Measurements from ENCODE around the gene TBC1D4. TPM values are rescaled to one million over a fixed set of nuclear protein-coding genes. Genes with fewer than 3 reads are reported as not detected.

Gene TBC1D4
- total RNA-seq, 4 donors from 2014 or later: 14.9 to 20.8 (median 16.6) TPM

- no peak for TF ChIP-seq POLR2A (IDR thresholded peaks at IDR 0.05)
- TF ChIP-seq CTCF (IDR thresholded peaks at IDR 0.05): no peak
- H3K9me3 ChIP-seq: no peaks in the 10 kb centered on the region
- no peaks in the 10 kb centered on the region for H3K27me3 ChIP-seq
- intact Hi-C loops (cut with DNase I): no loop called here
- peak overlapping the region in 1 of 4 donors; percentile 23 for H3K27ac ChIP-seq
- H3K4me3 ChIP-seq: no peak overlapping the region
- WGBS, 2 donors: 71 to 81% methylated on average over 9 of the region's 9 CpGs
- no peak for DNase-seq
- H3K36me3 ChIP-seq: no peaks in the 10 kb centered on the region
- peaks cover 0 to 4% (median 0%) of the 10 kb centered on the region in 3 donors for H3K4me1 ChIP-seq
These were observed 75.8 kb downstream of the TBC1D4 start for GRCh38 chr13:75405976-75406703.

GRCh38 chr13:75404726-75405125 lies 77.2 kb downstream of the TBC1D4 start:
- WGBS, 2 donors: 62 to 63% methylated on average over 1 of the region's 1 CpG
- Histone ChIP-seq H3K4me3 (no peak overlapping the region), H3K9me3 (peaks cover 0 to under 1% (median 0%) of the 10 kb centered on the region in 3 donors), H3K27ac (no peak overlapping the region), H3K36me3 (no peaks in the 10 kb centered on the region), H3K27me3 (no peaks in the 10 kb centered on the region), H3K4me1 (peaks cover 0 to 4% (median 0%) of the 10 kb centered on the region in 3 donors)
- TF ChIP-seq CTCF (IDR thresholded peaks at IDR 0.05): no peak
- no peak for TF ChIP-seq POLR2A (IDR thresholded peaks at IDR 0.05)
- DNase-seq: no peak
- intact Hi-C loops (cut with DNase I): no loop called here

GRCh38 chr13:75402787-75403186 lies 79.2 kb downstream of the TBC1D4 start:
- Histone ChIP-seq H3K4me1 (peaks cover 0 to 4% (median 0%) of the 10 kb centered on the region in 3 donors), H3K4me3 (no peak overlapping the region), H3K27ac (no peak overlapping the region), H3K27me3 (no peaks in the 10 kb centered on the region), H3K9me3 (peaks cover 0 to 10% (median 6%) of the 10 kb centered on the region in 3 donors), H3K36me3 (no peaks in the 10 kb centered on the region)
- no peak for TF ChIP-seq POLR2A (IDR thresholded peaks at IDR 0.05)
- TF ChIP-seq CTCF (IDR thresholded peaks at IDR 0.05): no peak
- intact Hi-C loops (cut with DNase I): no loop called here
- WGBS, 2 donors: 23 to 51% methylated on average over 2 of the region's 2 CpGs
- no peak for DNase-seq

- peaks cover 0 to 4% (median 0%) of the 10 kb centered on the region in 3 donors for H3K4me1 ChIP-seq
- H3K9me3 ChIP-seq: peaks cover 0 to 10% (median 6%) of the 10 kb centered on the region in 3 donors
- intact Hi-C loops (cut with DNase I): no loop called here
- 100% methylated on average over 1 of the region's 1 CpG for WGBS, 2 donors
- DNase-seq: no peak
- no peak overlapping the region for H3K27ac ChIP-seq
- no peaks in the 10 kb centered on the region for H3K36me3 ChIP-seq
- H3K4me3 ChIP-seq: no peak overlapping the region
- H3K27me3 ChIP-seq: no peaks in the 10 kb centered on the region
- TF ChIP-seq POLR2A (IDR thresholded peaks at IDR 0.05) (no peak), CTCF (IDR thresholded peaks at IDR 0.05) (no peak)
These were observed 81.2 kb downstream of the TBC1D4 start for GRCh38 chr13:75400775-75401174.

GRCh38 chr13:75399879-75400217 lies 82.1 kb downstream of the TBC1D4 start:
- H3K27me3 ChIP-seq: no peaks in the 10 kb centered on the region
- no peak overlapping the region for H3K4me3 ChIP-seq
- TF ChIP-seq CTCF (IDR thresholded peaks at IDR 0.05): no peak
- TF ChIP-seq POLR2A (IDR thresholded peaks at IDR 0.05): no peak
- intact Hi-C loops (cut with DNase I): no loop called here
- no peaks in the 10 kb centered on the region for H3K36me3 ChIP-seq
- peaks cover 0 to 10% (median 6%) of the 10 kb centered on the region in 3 donors for H3K9me3 ChIP-seq
- H3K4me1 ChIP-seq: peaks cover 0 to 4% (median 0%) of the 10 kb centered on the region in 3 donors
- H3K27ac ChIP-seq: no peak overlapping the region
- no peak for DNase-seq
- WGBS, 2 donors: 71 to 72% methylated on average over 1 to 2 of the region's 2 CpGs

Data from esophagus squamous epithelium (tissue), 5 donors.